C4-2B (cell line): ENCODE data around the gene CAMK1D.

Experiments used
- CTCF ChIP-seq: fragments of 450-650 bp; conservative IDR thresholded peaks from 2 replicates; pipeline ENCODE4 v1.5.1; 2017; ENCODE audit warnings: mild to moderate bottlenecking
- ZFX ChIP-seq: fragments of 450-650 bp; IDR thresholded peaks from 2 replicates; pipeline ENCODE4 v1.6.1; 2017

GRCh38 chr10:12657489-12657888 lies 308.1 kb downstream of the CAMK1D start:
- TF ChIP-seq CTCF = no peak
- no peak for TF ChIP-seq ZFX
